ENCODE results near the gene SLF1. TPM values are rescaled to one million over a fixed set of nuclear protein-coding genes. Genes with fewer than 3 reads are reported as not detected.
A peak's percentile ranks its signal among the peaks of the same experiment; 100 is the strongest.

SLF1 gene
- total and polyA plus RNA-seq, 2 donors (not counting 1 experiment from before 2014, with no cell fraction given), result 3.5 to 15.2 TPM

- no peak overlapping the region for H3K4me2 ChIP-seq (replicated peaks; ENCODE audit: low read depth, low read length, poor library complexity, severe bottlenecking)
- POLR2A ChIA-PET, result no interaction called here
- CTCF ChIA-PET, result no interaction called here
- no peaks in the 10 kb centered on the region for H3K9me3 ChIP-seq (ENCODE audit: control extremely low read depth in 1 of 3, control insufficient read depth in 2 of 3, insufficient read depth in 1 of 3, low read length in 2 of 3)
- no peak overlapping the region for H3K9ac ChIP-seq (ENCODE audit: low read length)
- peaks cover 23% of the 10 kb centered on the region for H3K79me2 ChIP-seq (ENCODE audit: control insufficient read depth, insufficient read depth, low read length)
- intact Hi-C loops (cut with micrococcal nuclease), result no loop called here
- H2AFZ ChIP-seq (ENCODE audit: insufficient read depth, low read depth, low read length, poor library complexity, severe bottlenecking), result no peak overlapping the region
- Mint-ChIP-seq H3K4me3 (no peak overlapping the region), H3K9me3 (ENCODE audit: insufficient read depth) (no peaks in the 10 kb centered on the region), H3K27ac (no peak overlapping the region), H3K27me3 (no peaks in the 10 kb centered on the region), H3K4me1 (peaks cover 14% of the 10 kb centered on the region)
- peaks cover 7 to 10% of the 10 kb centered on the region in 2 donors for H3K4me1 ChIP-seq (ENCODE audit: control insufficient read depth in 2 of 2, insufficient read depth in 2 of 2, low read length in 2 of 2)
- H4K20me1 ChIP-seq (ENCODE audit: control insufficient read depth, insufficient read depth, low read length, poor library complexity, severe bottlenecking), result no peaks in the 10 kb centered on the region
- no peak overlapping the region for H3K27ac ChIP-seq (ENCODE audit: low read length in 2 of 2)
- WGBS (ENCODE audit: insufficient coverage), result no CpG with 5 or more reads among the region's 1 CpG
- H3K27me3 ChIP-seq (replicated peaks in 1 of 4; ENCODE audit: control extremely low read depth in 1 of 4, control insufficient read depth in 3 of 4, insufficient read depth in 4 of 4, low read length in 3 of 4), result no peaks in the 10 kb centered on the region
- DNase-seq (no peak), ATAC-seq (ENCODE audit: low read depth) (no peak)
- peaks cover 0 to 5% of the 10 kb centered on the region in 2 experiments for H3K36me3 ChIP-seq (replicated peaks in 1 of 2; ENCODE audit: control extremely low read depth in 1 of 2, control insufficient read depth in 1 of 2, extremely low read depth in 1 of 2, insufficient read depth in 2 of 2, low read length in 1 of 2)
- H3K4me3 ChIP-seq (ENCODE audit: control extremely low read depth in 1 of 5, extremely low read depth in 1 of 5, insufficient read depth in 1 of 5, low read depth in 2 of 5, low read length in 4 of 5), result no peak overlapping the region
- TF ChIP-seq, protein P1, sequence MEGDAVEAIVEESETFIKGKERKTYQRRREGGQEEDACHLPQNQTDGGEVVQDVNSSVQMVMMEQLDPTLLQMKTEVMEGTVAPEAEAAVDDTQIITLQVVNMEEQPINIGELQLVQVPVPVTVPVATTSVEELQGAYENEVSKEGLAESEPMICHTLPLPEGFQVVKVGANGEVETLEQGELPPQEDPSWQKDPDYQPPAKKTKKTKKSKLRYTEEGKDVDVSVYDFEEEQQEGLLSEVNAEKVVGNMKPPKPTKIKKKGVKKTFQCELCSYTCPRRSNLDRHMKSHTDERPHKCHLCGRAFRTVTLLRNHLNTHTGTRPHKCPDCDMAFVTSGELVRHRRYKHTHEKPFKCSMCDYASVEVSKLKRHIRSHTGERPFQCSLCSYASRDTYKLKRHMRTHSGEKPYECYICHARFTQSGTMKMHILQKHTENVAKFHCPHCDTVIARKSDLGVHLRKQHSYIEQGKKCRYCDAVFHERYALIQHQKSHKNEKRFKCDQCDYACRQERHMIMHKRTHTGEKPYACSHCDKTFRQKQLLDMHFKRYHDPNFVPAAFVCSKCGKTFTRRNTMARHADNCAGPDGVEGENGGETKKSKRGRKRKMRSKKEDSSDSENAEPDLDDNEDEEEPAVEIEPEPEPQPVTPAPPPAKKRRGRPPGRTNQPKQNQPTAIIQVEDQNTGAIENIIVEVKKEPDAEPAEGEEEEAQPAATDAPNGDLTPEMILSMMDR (IDR thresholded peaks at IDR 0.05), result no peak
- no peak for TF ChIP-seq EZH2 (IDR thresholded peaks at IDR 0.05; ENCODE audit: borderline replicate concordance, insufficient read depth, low read depth, low read length, poor library complexity, severe bottlenecking)
Measured at GRCh38 chr5:94627191-94627590, 8.7 kb downstream of the SLF1 start.

GRCh38 chr5:94632024-94632423 is 13.6 kb downstream of the SLF1 start:
- Histone ChIP-seq H3K27me3 (replicated peaks in 1 of 4; ENCODE audit: control extremely low read depth in 1 of 4, control insufficient read depth in 3 of 4, insufficient read depth in 4 of 4, low read length in 3 of 4) (no peaks in the 10 kb centered on the region), H3K79me2 (ENCODE audit: control insufficient read depth, insufficient read depth, low read length) (peaks cover 24% of the 10 kb centered on the region), H3K4me1 (ENCODE audit: control insufficient read depth in 2 of 2, insufficient read depth in 2 of 2, low read length in 2 of 2) (peaks cover 11 to 12% of the 10 kb centered on the region in 2 donors), H3K9me3 (ENCODE audit: control extremely low read depth in 1 of 3, control insufficient read depth in 2 of 3, insufficient read depth in 1 of 3, low read length in 2 of 3) (peaks cover 0 to 11% (median 3%) of the 10 kb centered on the region in 3 donors), H2AFZ (ENCODE audit: insufficient read depth, low read depth, low read length, poor library complexity, severe bottlenecking) (peak overlapping the region; percentile 47), H3K27ac (ENCODE audit: low read length in 2 of 2) (peak overlapping the region; percentile 51 to 53), H3K4me2 (replicated peaks; ENCODE audit: low read depth, low read length, poor library complexity, severe bottlenecking) (peak overlapping the region; percentile 62), H3K36me3 (replicated peaks in 1 of 2; ENCODE audit: control extremely low read depth in 1 of 2, control insufficient read depth in 1 of 2, extremely low read depth in 1 of 2, insufficient read depth in 2 of 2, low read length in 1 of 2) (peaks cover 0 to 12% of the 10 kb centered on the region in 2 experiments), H4K20me1 (ENCODE audit: control insufficient read depth, insufficient read depth, low read length, poor library complexity, severe bottlenecking) (no peaks in the 10 kb centered on the region), H3K9ac (ENCODE audit: low read length) (peak overlapping the region; percentile 38), H3K4me3 (ENCODE audit: control extremely low read depth in 1 of 5, extremely low read depth in 1 of 5, insufficient read depth in 1 of 5, low read depth in 2 of 5, low read length in 4 of 5) (peak overlapping the region in 4 of 5 experiments; percentile 2 to 45 (median 22))
- peak; percentile 72 for ATAC-seq (ENCODE audit: low read depth)
- intact Hi-C loops (cut with micrococcal nuclease), result no loop called here
- no peaks in the 10 kb centered on the region for H3K27me3 Mint-ChIP-seq
- H3K27ac Mint-ChIP-seq, result peak overlapping the region; percentile 51
- CTCF ChIA-PET, result no interaction called here
- peak; percentile 37 for DNase-seq
- no CpG with 5 or more reads among the region's 2 CpGs for WGBS (ENCODE audit: insufficient coverage)
- peaks cover 27% of the 10 kb centered on the region for H3K4me1 Mint-ChIP-seq
- H3K9me3 Mint-ChIP-seq (ENCODE audit: insufficient read depth), result peaks cover 9% of the 10 kb centered on the region
- TF ChIP-seq, protein P1 (IDR thresholded peaks at IDR 0.05), result no peak
- no peak for TF ChIP-seq EZH2 (IDR thresholded peaks at IDR 0.05; ENCODE audit: borderline replicate concordance, insufficient read depth, low read depth, low read length, poor library complexity, severe bottlenecking)
- POLR2A ChIA-PET, result no interaction called here
- H3K4me3 Mint-ChIP-seq, result peak overlapping the region; percentile 61

All from B cell (primary cell).